ENCODE results near the gene PTPRF. TPM values are rescaled to one million over a fixed set of nuclear protein-coding genes. Genes with fewer than 3 reads are reported as not detected.

The PTPRF gene
- total RNA-seq, 1 donor, result 42.7 TPM

- no peak overlapping the region for H3K4me3 ChIP-seq (ENCODE audit: low read depth, low read length)
- no peak for DNase-seq (ENCODE audit: low read depth)
- TF ChIP-seq CTCF (IDR thresholded peaks at IDR 0.05; ENCODE audit: insufficient read depth, low read depth, low read length), result no peak
Observed at GRCh38 chr1:43619996-43620920, 89.6 kb downstream of the PTPRF start.

GRCh38 chr1:43620956-43621355 lies 90.3 kb downstream of the PTPRF start:
- no peak for TF ChIP-seq CTCF (IDR thresholded peaks at IDR 0.05; ENCODE audit: insufficient read depth, low read depth, low read length)
- DNase-seq (ENCODE audit: low read depth), result no peak
- H3K4me3 ChIP-seq (ENCODE audit: low read depth, low read length), result no peak overlapping the region

GRCh38 chr1:43621386-43621785 lies 90.7 kb downstream of the PTPRF start:
- TF ChIP-seq CTCF (IDR thresholded peaks at IDR 0.05; ENCODE audit: insufficient read depth, low read depth, low read length), result no peak
- no peak for DNase-seq (ENCODE audit: low read depth)
- no peak overlapping the region for H3K4me3 ChIP-seq (ENCODE audit: low read depth, low read length)

- H3K4me3 ChIP-seq (ENCODE audit: low read depth, low read length), result no peak overlapping the region
- TF ChIP-seq CTCF (IDR thresholded peaks at IDR 0.05; ENCODE audit: insufficient read depth, low read depth, low read length), result no peak
- DNase-seq (ENCODE audit: low read depth), result no peak
Observed at GRCh38 chr1:43621861-43622260, 91.2 kb downstream of the PTPRF start.

- DNase-seq (ENCODE audit: low read depth), result peak; percentile 92
- H3K4me3 ChIP-seq (ENCODE audit: low read depth, low read length), result no peak overlapping the region
- TF ChIP-seq CTCF (IDR thresholded peaks at IDR 0.05; ENCODE audit: insufficient read depth, low read depth, low read length), result no peak
Observed at GRCh38 chr1:43622471-43622870, 91.8 kb downstream of the PTPRF start.

- TF ChIP-seq CTCF (IDR thresholded peaks at IDR 0.05; ENCODE audit: insufficient read depth, low read depth, low read length), result no peak
- no peak overlapping the region for H3K4me3 ChIP-seq (ENCODE audit: low read depth, low read length)
- DNase-seq (ENCODE audit: low read depth), result peak; percentile 66
Observed at GRCh38 chr1:43622901-43623780, 92.5 kb downstream of the PTPRF start.
